HCT116 (cell line): ENCODE data around the gene TMEM53. TPM values are rescaled to one million over a fixed set of nuclear protein-coding genes. Genes with fewer than 3 reads are reported as not detected.

Experiments used
- ATAC-seq: fragments of 200-7000 bp; cut with Tn5 transposase; 2 replicates; pipeline ENCODE4 v1.9.1; 2020; ENCODE audit warnings: mild to moderate bottlenecking, moderate library complexity
- BruUV-seq: library from RNA; stranded (reverse); fragments of 400-500 nt; replicated peaks from 2 replicates; lab custom pipeline; 2021; lab: Mats Ljungman, UMichigan
- CTCF ChIA-PET: fragments of 300-600 bp; sonication (Branson Sonifier 250); formaldehyde crosslinking; loops from one replicate; lab custom pipeline; 2021; ENCODE audit warnings: antibody characterized with exemption; lab: Charles Lee
- POLR2A ChIA-PET: fragments of 300-600, 350-600 bp; sonication (Branson Sonifier 250); formaldehyde crosslinking; loops from one replicate; lab custom pipeline; 2021; ENCODE audit warnings: antibody characterized with exemption; lab: Charles Lee
- RAD21 ChIA-PET, 2 experiments: fragments of 300-600 bp; sonication (Branson Sonifier 250); formaldehyde crosslinking; loops; one replicate each; lab custom pipeline; 2023; ENCODE audit warnings: low total read pairs in 2 of 2; ENCODE audit not compliant: uncharacterized antibody in 2 of 2, unreplicated experiment in 2 of 2, low non-redundant PET in 1 of 2; lab: Charles Lee
- DNase-seq: peaks from one replicate; pipeline ENCODE4 v3.0.0-alpha.2; 2010; ENCODE audit warnings: low read depth, low spot score
- H2AFZ ChIP-seq: fragments of 200-600 bp; shearing (Covaris generic), sonication (generic); 2 replicates; pipeline ENCODE4 v1.6.1; 2017; ENCODE audit warnings: low read depth, mixed run types, mixed read lengths, antibody characterized with exemption, low read length; ENCODE audit not compliant: poor library complexity, severe bottlenecking
- H3K27ac ChIP-seq: 2 replicates; pipeline ENCODE4 v1.5.1; 2012; ENCODE audit warnings: low read depth, low read length
- H3K27me3 ChIP-seq: fragments of 200-600 bp; sonication (generic); 2 replicates; pipeline ENCODE4 v1.6.1; 2016; ENCODE audit warnings: mixed run types, low read length, mixed read lengths; ENCODE audit not compliant: insufficient read depth
- H3K36me3 ChIP-seq, 2 experiments: fragments of 200-500 bp in 1 of 2; fragments of 200-600 bp in 1 of 2; sonication (Bioruptor generic) in 1 of 2; sonication (generic) in 1 of 2; 2 replicates each; pipeline versions ENCODE4 v1.5.1 to v1.6.1; 2014 to 2016; ENCODE audit warnings: low read length in 2 of 2, inconsistent platforms in 1 of 2, mixed read lengths in 1 of 2, mixed run types in 1 of 2; ENCODE audit not compliant: insufficient read depth in 2 of 2, control insufficient read depth in 1 of 2
- H3K4me1 ChIP-seq, 2 experiments: fragments of 200-600 bp in 1 of 2; sonication (generic) in 1 of 2; 2 replicates each; pipeline versions ENCODE4 v1.5.1 to v1.6.1; 2012 to 2017; ENCODE audit warnings: low read length in 2 of 2, inconsistent platforms in 1 of 2, mild to moderate bottlenecking in 1 of 2, mixed read lengths in 1 of 2, mixed run types in 1 of 2, moderate library complexity in 1 of 2; ENCODE audit not compliant: insufficient read depth in 2 of 2, control insufficient read depth in 1 of 2
- H3K4me2 ChIP-seq: fragments of 200-600 bp; sonication (generic); 2 replicates; pipeline ENCODE4 v1.6.1; 2017; ENCODE audit warnings: mixed run types, low read length, mixed read lengths
- H3K4me3 ChIP-seq, 2 experiments: fragments of 200-600 bp in 1 of 2; sonication (generic) in 1 of 2; replicated peaks in 1 of 2; 2 replicates each; pipeline ENCODE4 v1.5.1; 2011 to 2016; ENCODE audit warnings: low read length in 2 of 2, control low read depth in 1 of 2, low read depth in 1 of 2, mild to moderate bottlenecking in 1 of 2, mixed read lengths in 1 of 2, mixed run types in 1 of 2
- H3K79me2 ChIP-seq: fragments of 200-600 bp; sonication (generic); 2 replicates; pipeline ENCODE4 v1.6.1; 2017; ENCODE audit warnings: mild to moderate bottlenecking, mixed run types, low read length, moderate library complexity, mixed read lengths; ENCODE audit not compliant: insufficient read depth
- H3K9ac ChIP-seq: fragments of 200-600 bp; sonication (generic); 2 replicates; pipeline ENCODE4 v1.6.1; 2016; ENCODE audit warnings: low read length, mixed read lengths
- H3K9me2 ChIP-seq: fragments of 200-600 bp; sonication (generic), shearing (Covaris generic); 2 replicates; pipeline ENCODE4 v1.6.1; 2017; ENCODE audit warnings: mixed run types, mild to moderate bottlenecking, moderate library complexity; ENCODE audit not compliant: insufficient read depth
- H3K9me3 ChIP-seq, 2 experiments: fragments of 200-500 bp in 1 of 2; fragments of 200-600 bp in 1 of 2; sonication (Bioruptor generic) in 1 of 2; sonication (generic) in 1 of 2; 2 replicates each; pipeline ENCODE4 v1.6.1; 2014 to 2017; ENCODE audit warnings: low read length in 2 of 2, mixed read lengths in 2 of 2, inconsistent platforms in 1 of 2, low read depth in 1 of 2, mild to moderate bottlenecking in 1 of 2, mixed run types in 1 of 2, moderate library complexity in 1 of 2; ENCODE audit not compliant: control insufficient read depth in 1 of 2, insufficient read depth in 1 of 2
- H4K20me1 ChIP-seq: fragments of 200-600 bp; sonication (generic), shearing (Covaris generic); 2 replicates; pipeline ENCODE4 v1.6.1; 2017; ENCODE audit warnings: mixed run types, mild to moderate bottlenecking, moderate library complexity; ENCODE audit not compliant: insufficient read depth
- ELF1 ChIP-seq: IDR thresholded peaks from 2 replicates; pipeline ENCODE4 v1.6.1; 2012; ENCODE audit warnings: low read depth, borderline replicate concordance
- EZH2phosphoT487 ChIP-seq: fragments of 200-600 bp; IDR thresholded peaks from 2 replicates; pipeline ENCODE4 v1.6.1; 2018; ENCODE audit warnings: antibody characterized with exemption, borderline replicate concordance
- FOSL1 ChIP-seq: IDR thresholded peaks from 2 replicates; pipeline ENCODE4 v1.6.1; 2012; ENCODE audit warnings: low read depth
- POLR2A ChIP-seq: IDR thresholded peaks from 2 replicates; pipeline ENCODE4 v1.7.0; 2011; ENCODE audit warnings: borderline replicate concordance; ENCODE audit not compliant: insufficient read depth, insufficient read length; ENCODE audit errors: extremely low read depth
- POLR2AphosphoS5 ChIP-seq: IDR thresholded peaks from 2 replicates; pipeline ENCODE4 v1.6.1; 2011; ENCODE audit warnings: mild to moderate bottlenecking, low read depth, low read length, moderate library complexity
- RAD21 ChIP-seq: IDR thresholded peaks from 2 replicates; pipeline ENCODE4 v1.6.1; 2012; ENCODE audit warnings: low read depth, mild to moderate bottlenecking
- SP1 ChIP-seq: IDR thresholded peaks from 2 replicates; pipeline ENCODE4 v1.6.1; 2012; ENCODE audit warnings: low read depth
- TCF7L2 ChIP-seq: IDR thresholded peaks from 2 replicates; pipeline ENCODE4 v1.7.0; 2011; ENCODE audit warnings: borderline replicate concordance, inconsistent platforms; ENCODE audit not compliant: insufficient read depth, insufficient read length; ENCODE audit errors: extremely low read depth
- ZNF274 ChIP-seq: fragments of 200-500 bp; sonication (Bioruptor generic); IDR thresholded peaks from 2 replicates; pipeline ENCODE4 v1.6.1; 2014; ENCODE audit warnings: mild to moderate bottlenecking, low read depth, low read length, inconsistent platforms
- intact Hi-C: fragments of 100-400 bp; cut with micrococcal nuclease; formaldehyde crosslinking; loops from 2 replicates; pipeline ENCODE4 v1.10.0; 2022
- total RNA-seq: library from RNA; stranded (reverse); gene quantifications from one replicate; pipeline ENCODE4 v1.2.1, GENCODE V29; 2021; ENCODE audit not compliant: unreplicated experiment
- TF ChIP-seq, protein P1 (sequence below): IDR thresholded peaks from 2 replicates; pipeline ENCODE4 v1.6.1; 2012
- TF ChIP-seq, protein P2 (sequence below): IDR thresholded peaks from 2 replicates; pipeline ENCODE4 v1.6.1; 2012
- TF ChIP-seq, protein P3 (sequence below), 3 experiments: fragments of 200-600 bp in 1 of 3; sonication (generic) in 1 of 3; IDR thresholded peaks in 2 of 3; conservative IDR thresholded peaks in 1 of 3; 2 replicates each; pipeline ENCODE4 v1.5.1; 2012 to 2017; ENCODE audit warnings: low read depth in 2 of 3, low read length in 2 of 3, antibody characterized with exemption in 1 of 3, borderline replicate concordance in 1 of 3, control low read depth in 1 of 3, mild to moderate bottlenecking in 1 of 3, mixed read lengths in 1 of 3, mixed run types in 1 of 3, moderate library complexity in 1 of 3; ENCODE audit not compliant: insufficient read depth in 1 of 3
- TF ChIP-seq, protein P4 (sequence below): IDR thresholded peaks from 2 replicates; pipeline ENCODE4 v1.6.1; 2011; ENCODE audit warnings: mild to moderate bottlenecking, low read length, moderate library complexity; ENCODE audit not compliant: insufficient replicate concordance; ENCODE audit errors: extremely low read depth
- TF ChIP-seq, protein P5 (sequence below): IDR thresholded peaks from 2 replicates; pipeline ENCODE4 v1.6.1; 2012; ENCODE audit warnings: low read depth

Gene TMEM53
- total RNA-seq, 1 experiment from 2014 or later: 10.8 TPM

DNA sequence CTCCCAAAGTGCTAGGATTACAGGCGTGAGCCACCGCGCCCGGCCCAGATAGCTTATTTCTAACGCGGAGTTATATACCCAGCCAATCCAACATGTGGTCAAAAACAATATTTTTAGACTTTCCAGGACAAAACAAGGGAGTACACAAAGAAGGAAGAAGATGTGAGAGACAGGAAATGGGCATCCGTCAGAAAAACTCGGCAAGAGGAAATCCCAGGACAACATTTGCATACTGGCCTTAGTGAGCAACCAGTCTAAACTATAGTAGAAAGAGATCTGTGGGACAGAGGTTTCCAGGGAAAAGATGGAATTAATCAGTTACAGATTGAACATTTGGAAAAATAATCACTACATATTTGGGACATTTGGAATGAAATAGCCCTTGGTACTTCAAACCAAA is 11.6 kb upstream of the TMEM53 start:
- RAD21 ChIA-PET: no interaction called here
- intact Hi-C loops: no loop called here
- BruUV-seq: no TSS peak

More for the DNA sequence above, 11.6 kb upstream of the TMEM53 start:
- Histone ChIP-seq H4K20me1 (no peaks in the 10 kb centered on the region), H3K27ac (no peak overlapping the region), H3K4me1 (peaks cover 26 to 28% of the 10 kb centered on the region in 2 experiments), H3K4me2 (no peak overlapping the region), H3K27me3 (no peaks in the 10 kb centered on the region), H3K9me2 (no peaks in the 10 kb centered on the region), H3K79me2 (no peaks in the 10 kb centered on the region), H3K4me3 (no peak overlapping the region), H2AFZ (no peak overlapping the region), H3K9ac (no peak overlapping the region), H3K9me3 (no peaks in the 10 kb centered on the region), H3K36me3 (no peaks in the 10 kb centered on the region)
- ChIA-PET POLR2A (interaction anchor here (0.5 kb wide), 1 partner anchor 18 kb away, joined by 3 read pairs; no protein-coding TSS in a partner anchor), CTCF (no interaction called here)
- no peak for ATAC-seq
- no peak for DNase-seq
- TF ChIP-seq, protein P1, sequence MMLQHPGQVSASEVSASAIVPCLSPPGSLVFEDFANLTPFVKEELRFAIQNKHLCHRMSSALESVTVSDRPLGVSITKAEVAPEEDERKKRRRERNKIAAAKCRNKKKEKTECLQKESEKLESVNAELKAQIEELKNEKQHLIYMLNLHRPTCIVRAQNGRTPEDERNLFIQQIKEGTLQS: no peak
- TF ChIP-seq POLR2AphosphoS5: no peak
- no peak for TF ChIP-seq ZNF274
- no peak for TF ChIP-seq TCF7L2
- no peak for TF ChIP-seq RAD21
- TF ChIP-seq, protein P2, sequence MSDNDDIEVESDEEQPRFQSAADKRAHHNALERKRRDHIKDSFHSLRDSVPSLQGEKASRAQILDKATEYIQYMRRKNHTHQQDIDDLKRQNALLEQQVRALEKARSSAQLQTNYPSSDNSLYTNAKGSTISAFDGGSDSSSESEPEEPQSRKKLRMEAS: no peak
- TF ChIP-seq, protein P3, sequence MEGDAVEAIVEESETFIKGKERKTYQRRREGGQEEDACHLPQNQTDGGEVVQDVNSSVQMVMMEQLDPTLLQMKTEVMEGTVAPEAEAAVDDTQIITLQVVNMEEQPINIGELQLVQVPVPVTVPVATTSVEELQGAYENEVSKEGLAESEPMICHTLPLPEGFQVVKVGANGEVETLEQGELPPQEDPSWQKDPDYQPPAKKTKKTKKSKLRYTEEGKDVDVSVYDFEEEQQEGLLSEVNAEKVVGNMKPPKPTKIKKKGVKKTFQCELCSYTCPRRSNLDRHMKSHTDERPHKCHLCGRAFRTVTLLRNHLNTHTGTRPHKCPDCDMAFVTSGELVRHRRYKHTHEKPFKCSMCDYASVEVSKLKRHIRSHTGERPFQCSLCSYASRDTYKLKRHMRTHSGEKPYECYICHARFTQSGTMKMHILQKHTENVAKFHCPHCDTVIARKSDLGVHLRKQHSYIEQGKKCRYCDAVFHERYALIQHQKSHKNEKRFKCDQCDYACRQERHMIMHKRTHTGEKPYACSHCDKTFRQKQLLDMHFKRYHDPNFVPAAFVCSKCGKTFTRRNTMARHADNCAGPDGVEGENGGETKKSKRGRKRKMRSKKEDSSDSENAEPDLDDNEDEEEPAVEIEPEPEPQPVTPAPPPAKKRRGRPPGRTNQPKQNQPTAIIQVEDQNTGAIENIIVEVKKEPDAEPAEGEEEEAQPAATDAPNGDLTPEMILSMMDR (IDR thresholded peaks at IDR 0.05 in 2 of 3, conservative IDR thresholded peaks at IDR 0.05 in 1 of 3; ENCODE audit: borderline replicate concordance in 1 of 3, insufficient read depth in 1 of 3, low read depth in 2 of 3, low read length in 2 of 3): no peak
- TF ChIP-seq, protein P4, sequence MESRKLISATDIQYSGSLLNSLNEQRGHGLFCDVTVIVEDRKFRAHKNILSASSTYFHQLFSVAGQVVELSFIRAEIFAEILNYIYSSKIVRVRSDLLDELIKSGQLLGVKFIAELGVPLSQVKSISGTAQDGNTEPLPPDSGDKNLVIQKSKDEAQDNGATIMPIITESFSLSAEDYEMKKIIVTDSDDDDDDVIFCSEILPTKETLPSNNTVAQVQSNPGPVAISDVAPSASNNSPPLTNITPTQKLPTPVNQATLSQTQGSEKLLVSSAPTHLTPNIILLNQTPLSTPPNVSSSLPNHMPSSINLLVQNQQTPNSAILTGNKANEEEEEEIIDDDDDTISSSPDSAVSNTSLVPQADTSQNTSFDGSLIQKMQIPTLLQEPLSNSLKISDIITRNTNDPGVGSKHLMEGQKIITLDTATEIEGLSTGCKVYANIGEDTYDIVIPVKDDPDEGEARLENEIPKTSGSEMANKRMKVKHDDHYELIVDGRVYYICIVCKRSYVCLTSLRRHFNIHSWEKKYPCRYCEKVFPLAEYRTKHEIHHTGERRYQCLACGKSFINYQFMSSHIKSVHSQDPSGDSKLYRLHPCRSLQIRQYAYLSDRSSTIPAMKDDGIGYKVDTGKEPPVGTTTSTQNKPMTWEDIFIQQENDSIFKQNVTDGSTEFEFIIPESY: no peak
- TF ChIP-seq, protein P5, sequence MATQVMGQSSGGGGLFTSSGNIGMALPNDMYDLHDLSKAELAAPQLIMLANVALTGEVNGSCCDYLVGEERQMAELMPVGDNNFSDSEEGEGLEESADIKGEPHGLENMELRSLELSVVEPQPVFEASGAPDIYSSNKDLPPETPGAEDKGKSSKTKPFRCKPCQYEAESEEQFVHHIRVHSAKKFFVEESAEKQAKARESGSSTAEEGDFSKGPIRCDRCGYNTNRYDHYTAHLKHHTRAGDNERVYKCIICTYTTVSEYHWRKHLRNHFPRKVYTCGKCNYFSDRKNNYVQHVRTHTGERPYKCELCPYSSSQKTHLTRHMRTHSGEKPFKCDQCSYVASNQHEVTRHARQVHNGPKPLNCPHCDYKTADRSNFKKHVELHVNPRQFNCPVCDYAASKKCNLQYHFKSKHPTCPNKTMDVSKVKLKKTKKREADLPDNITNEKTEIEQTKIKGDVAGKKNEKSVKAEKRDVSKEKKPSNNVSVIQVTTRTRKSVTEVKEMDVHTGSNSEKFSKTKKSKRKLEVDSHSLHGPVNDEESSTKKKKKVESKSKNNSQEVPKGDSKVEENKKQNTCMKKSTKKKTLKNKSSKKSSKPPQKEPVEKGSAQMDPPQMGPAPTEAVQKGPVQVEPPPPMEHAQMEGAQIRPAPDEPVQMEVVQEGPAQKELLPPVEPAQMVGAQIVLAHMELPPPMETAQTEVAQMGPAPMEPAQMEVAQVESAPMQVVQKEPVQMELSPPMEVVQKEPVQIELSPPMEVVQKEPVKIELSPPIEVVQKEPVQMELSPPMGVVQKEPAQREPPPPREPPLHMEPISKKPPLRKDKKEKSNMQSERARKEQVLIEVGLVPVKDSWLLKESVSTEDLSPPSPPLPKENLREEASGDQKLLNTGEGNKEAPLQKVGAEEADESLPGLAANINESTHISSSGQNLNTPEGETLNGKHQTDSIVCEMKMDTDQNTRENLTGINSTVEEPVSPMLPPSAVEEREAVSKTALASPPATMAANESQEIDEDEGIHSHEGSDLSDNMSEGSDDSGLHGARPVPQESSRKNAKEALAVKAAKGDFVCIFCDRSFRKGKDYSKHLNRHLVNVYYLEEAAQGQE: no peak
- no peak for TF ChIP-seq FOSL1
- TF ChIP-seq SP1: no peak
- TF ChIP-seq ELF1: no peak
- no peak for TF ChIP-seq POLR2A
- no peak for TF ChIP-seq EZH2phosphoT487
- TF ChIP-seq, all 23 proteins: peak for 0
